ENCODE measurements around the gene RAB20.

- TF ChIP-seq CTCF (IDR thresholded peaks at IDR 0.05) (no peak), POLR2A (IDR thresholded peaks at IDR 0.05) (no peak)
These were observed 43.0 kb downstream of the RAB20 start for GRCh38 chr13:110518571-110518970.
